ENCODE data around the gene RILPL2. TPM values are rescaled to one million over a fixed set of nuclear protein-coding genes. Genes with fewer than 3 reads are reported as not detected.

Gene RILPL2
- total and polyA plus RNA-seq, 2 of the 13 experiments (the other 11 are each of a cell fraction or from before 2014, with no cell fraction given) = 2.7 to 8.1 TPM

GRCh38 chr12:123457980-123458779, 21.7 kb upstream of the RILPL2 start, which contains the start of gene SNRNP35 (continued):
- peak; percentile 61; the same call in 1 of the 2 replicates for TF ChIP-seq MIER3 (CRISPR knock-in tag; IDR thresholded peaks at IDR 0.05; ENCODE audit: borderline replicate concordance)
- TF ChIP-seq ZNF562 (CRISPR knock-in tag; IDR thresholded peaks at IDR 0.05; ENCODE audit: borderline replicate concordance) = no peak
- peak; percentile 76; the same call in 1 of the 2 replicates for TF ChIP-seq HNRNPL (IDR thresholded peaks at IDR 0.05; ENCODE audit: low read depth, low read length)
- TF ChIP-seq CEBPB (IDR thresholded peaks at IDR 0.05; ENCODE audit: borderline replicate concordance, low read depth, low read length) = no peak
- peak; percentile 67; the same call in 1 of the 2 replicates for TF ChIP-seq PRDM10 (CRISPR knock-in tag; IDR thresholded peaks at IDR 0.05; ENCODE audit: low read depth)
- TF ChIP-seq HMGXB4 (CRISPR knock-in tag; IDR thresholded peaks at IDR 0.05; ENCODE audit: borderline replicate concordance in 1 of 2, low read depth in 1 of 2) = peak; percentile 83 to 88; a peak in 3 of 4 replicates
- TF ChIP-seq, protein P1, sequence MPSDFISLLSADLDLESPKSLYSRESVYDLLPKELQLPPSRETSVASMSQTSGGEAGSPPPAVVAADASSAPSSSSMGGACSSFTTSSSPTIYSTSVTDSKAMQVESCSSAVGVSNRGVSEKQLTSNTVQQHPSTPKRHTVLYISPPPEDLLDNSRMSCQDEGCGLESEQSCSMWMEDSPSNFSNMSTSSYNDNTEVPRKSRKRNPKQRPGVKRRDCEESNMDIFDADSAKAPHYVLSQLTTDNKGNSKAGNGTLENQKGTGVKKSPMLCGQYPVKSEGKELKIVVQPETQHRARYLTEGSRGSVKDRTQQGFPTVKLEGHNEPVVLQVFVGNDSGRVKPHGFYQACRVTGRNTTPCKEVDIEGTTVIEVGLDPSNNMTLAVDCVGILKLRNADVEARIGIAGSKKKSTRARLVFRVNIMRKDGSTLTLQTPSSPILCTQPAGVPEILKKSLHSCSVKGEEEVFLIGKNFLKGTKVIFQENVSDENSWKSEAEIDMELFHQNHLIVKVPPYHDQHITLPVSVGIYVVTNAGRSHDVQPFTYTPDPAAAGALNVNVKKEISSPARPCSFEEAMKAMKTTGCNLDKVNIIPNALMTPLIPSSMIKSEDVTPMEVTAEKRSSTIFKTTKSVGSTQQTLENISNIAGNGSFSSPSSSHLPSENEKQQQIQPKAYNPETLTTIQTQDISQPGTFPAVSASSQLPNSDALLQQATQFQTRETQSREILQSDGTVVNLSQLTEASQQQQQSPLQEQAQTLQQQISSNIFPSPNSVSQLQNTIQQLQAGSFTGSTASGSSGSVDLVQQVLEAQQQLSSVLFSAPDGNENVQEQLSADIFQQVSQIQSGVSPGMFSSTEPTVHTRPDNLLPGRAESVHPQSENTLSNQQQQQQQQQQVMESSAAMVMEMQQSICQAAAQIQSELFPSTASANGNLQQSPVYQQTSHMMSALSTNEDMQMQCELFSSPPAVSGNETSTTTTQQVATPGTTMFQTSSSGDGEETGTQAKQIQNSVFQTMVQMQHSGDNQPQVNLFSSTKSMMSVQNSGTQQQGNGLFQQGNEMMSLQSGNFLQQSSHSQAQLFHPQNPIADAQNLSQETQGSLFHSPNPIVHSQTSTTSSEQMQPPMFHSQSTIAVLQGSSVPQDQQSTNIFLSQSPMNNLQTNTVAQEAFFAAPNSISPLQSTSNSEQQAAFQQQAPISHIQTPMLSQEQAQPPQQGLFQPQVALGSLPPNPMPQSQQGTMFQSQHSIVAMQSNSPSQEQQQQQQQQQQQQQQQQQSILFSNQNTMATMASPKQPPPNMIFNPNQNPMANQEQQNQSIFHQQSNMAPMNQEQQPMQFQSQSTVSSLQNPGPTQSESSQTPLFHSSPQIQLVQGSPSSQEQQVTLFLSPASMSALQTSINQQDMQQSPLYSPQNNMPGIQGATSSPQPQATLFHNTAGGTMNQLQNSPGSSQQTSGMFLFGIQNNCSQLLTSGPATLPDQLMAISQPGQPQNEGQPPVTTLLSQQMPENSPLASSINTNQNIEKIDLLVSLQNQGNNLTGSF (CRISPR knock-in tag; IDR thresholded peaks at IDR 0.05) = peak; percentile 44
- TF ChIP-seq ARID3A (IDR thresholded peaks at IDR 0.05; ENCODE audit: low read depth, low read length) = no peak
- TF ChIP-seq SMARCE1 (IDR thresholded peaks at IDR 0.05; ENCODE audit: borderline replicate concordance) = no peak
- 0 out of 2 replicates have a peak, but pooled peaks have one; percentile 41 for TF ChIP-seq ZNF572 (CRISPR knock-in tag; IDR thresholded peaks at IDR 0.05)
- TF ChIP-seq RBM22 (optimal IDR thresholded peaks at IDR 0.05; ENCODE audit: low read length) = no peak
- no peak for TF ChIP-seq ZNF367 (CRISPR knock-in tag; IDR thresholded peaks at IDR 0.05; ENCODE audit: borderline replicate concordance)
- TF ChIP-seq SOX13 (IDR thresholded peaks at IDR 0.05) = no peak
- TF ChIP-seq SOX13 (CRISPR knock-in tag; conservative IDR thresholded peaks at IDR 0.05 in 1 of 2, IDR thresholded peaks at IDR 0.05 in 1 of 2) = peak in 1 of 2 experiments; percentile 51; a peak in 1 of 4 replicates
- TF ChIP-seq ATRX (CRISPR knock-in tag; IDR thresholded peaks at IDR 0.05; ENCODE audit: borderline replicate concordance) = no peak

Data from HepG2 (cell line).